RWPE2 (cell line): ENCODE data around the gene SUPV3L1.

ENCODE experiments used
- ATAC-seq: fragments of 200-7000 bp; cut with Tn5 transposase; 3 replicates; pipeline ENCODE4 v1.9.1; 2021; ENCODE audit warnings: low read depth
- DNase-seq: peaks from one replicate; pipeline ENCODE4 v3.0.0-alpha.2; 2020; ENCODE audit warnings: low spot score
- H3K27ac ChIP-seq: fragments of 450-650 bp; 2 replicates; pipeline ENCODE4 v1.5.1; 2017; ENCODE audit warnings: mild to moderate bottlenecking; ENCODE audit not compliant: poor library complexity, severe bottlenecking
- H3K27me3 ChIP-seq: fragments of 250-450 bp; sonication (Bioruptor Pico); 2 replicates; pipeline ENCODE4 v1.5.1; 2021; ENCODE audit warnings: mild to moderate bottlenecking, moderate library complexity; ENCODE audit not compliant: insufficient read depth, poor library complexity, severe bottlenecking
- H3K36me3 ChIP-seq: fragments of 250-450 bp; sonication (Bioruptor Pico); 2 replicates; pipeline ENCODE4 v1.5.1; 2020; ENCODE audit warnings: low read depth, mild to moderate bottlenecking, moderate library complexity
- H3K4me1 ChIP-seq: fragments of 250-450 bp; sonication (Bioruptor Pico); 2 replicates; pipeline ENCODE4 v1.5.1; 2021; ENCODE audit warnings: mild to moderate bottlenecking, moderate library complexity; ENCODE audit not compliant: insufficient read depth, poor library complexity, severe bottlenecking
- H3K4me3 ChIP-seq: fragments of 250-450 bp; sonication (Bioruptor Pico); 2 replicates; pipeline ENCODE4 v1.5.1; 2021; ENCODE audit warnings: mild to moderate bottlenecking, moderate library complexity; ENCODE audit not compliant: severe bottlenecking
- H3K9me3 ChIP-seq: fragments of 250-450 bp; sonication (Bioruptor Pico); 2 replicates; pipeline ENCODE4 v1.5.1; 2021; ENCODE audit warnings: mild to moderate bottlenecking, moderate library complexity; ENCODE audit not compliant: severe bottlenecking
- CTCF ChIP-seq: fragments of 450-650 bp; IDR thresholded peaks from one replicate; pipeline ENCODE4 v1.5.1; 2017; ENCODE audit warnings: mild to moderate bottlenecking, moderate library complexity; ENCODE audit not compliant: poor library complexity, severe bottlenecking

Gene SUPV3L1

GRCh38 chr10:69142983-69143382, 37.1 kb upstream of the SUPV3L1 start:
- ATAC-seq (no peak), DNase-seq (no peak)
- 0 out of 2 replicates have a peak, but pooled peaks cover 15% of the 10 kb centered on the region for H3K36me3 ChIP-seq
- peaks cover 2% of the 10 kb centered on the region for H3K4me1 ChIP-seq
- no peak for TF ChIP-seq CTCF
- no peaks in the 10 kb centered on the region for H3K9me3 ChIP-seq
- no peak overlapping the region for H3K27ac ChIP-seq
- H3K4me3 ChIP-seq = no peak overlapping the region
- H3K27me3 ChIP-seq = no peaks in the 10 kb centered on the region

- Histone ChIP-seq H3K4me1 (no peaks in the 10 kb centered on the region), H3K27me3 (no peaks in the 10 kb centered on the region), H3K4me3 (no peak overlapping the region), H3K9me3 (no peaks in the 10 kb centered on the region), H3K36me3 (0 out of 2 replicates have a peak, but pooled peaks cover 4% of the 10 kb centered on the region), H3K27ac (no peak overlapping the region)
- DNase-seq = no peak
- TF ChIP-seq CTCF = no peak
- ATAC-seq = no peak
These were observed 34.7 kb upstream of the SUPV3L1 start for GRCh38 chr10:69145329-69145728.

- Histone ChIP-seq H3K4me3 (no peak overlapping the region), H3K27me3 (no peaks in the 10 kb centered on the region), H3K36me3 (0 out of 2 replicates have a peak, but pooled peaks cover 4% of the 10 kb centered on the region), H3K9me3 (no peaks in the 10 kb centered on the region), H3K4me1 (no peaks in the 10 kb centered on the region), H3K27ac (no peak overlapping the region)
- no peak for ATAC-seq
- DNase-seq = no peak
- TF ChIP-seq CTCF = no peak
These were observed 34.2 kb upstream of the SUPV3L1 start for GRCh38 chr10:69145864-69146263.

GRCh38 chr10:69146759-69147158, 33.3 kb upstream of the SUPV3L1 start:
- Histone ChIP-seq H3K9me3 (no peaks in the 10 kb centered on the region), H3K4me3 (no peak overlapping the region), H3K27ac (no peak overlapping the region), H3K4me1 (no peaks in the 10 kb centered on the region), H3K27me3 (no peaks in the 10 kb centered on the region), H3K36me3 (0 out of 2 replicates have a peak, but pooled peaks cover 4% of the 10 kb centered on the region)
- no peak for ATAC-seq
- no peak for TF ChIP-seq CTCF
- DNase-seq = no peak

GRCh38 chr10:69151984-69152383, 28.1 kb upstream of the SUPV3L1 start:
- H3K4me1 ChIP-seq = peaks cover 14% of the 10 kb centered on the region
- no peaks in the 10 kb centered on the region for H3K27me3 ChIP-seq
- H3K36me3 ChIP-seq = peaks cover 1% of the 10 kb centered on the region
- DNase-seq = no peak
- H3K27ac ChIP-seq = no peak overlapping the region
- H3K9me3 ChIP-seq = no peaks in the 10 kb centered on the region
- no peak overlapping the region for H3K4me3 ChIP-seq
- no peak for TF ChIP-seq CTCF
- no peak for ATAC-seq
